GM21619 (cell line): ENCODE results near the gene PML.

ENCODE experiments used
- ATAC-seq: cut with Tn5 transposase; IDR thresholded peaks from one replicate; pipeline ENCODE4 v1.9.1; 2021; ENCODE audit not compliant: unreplicated experiment

PML gene

GRCh38 chr15:74007820-74008371 is 13.4 kb downstream of the PML start:
- no peak for ATAC-seq

DNA sequence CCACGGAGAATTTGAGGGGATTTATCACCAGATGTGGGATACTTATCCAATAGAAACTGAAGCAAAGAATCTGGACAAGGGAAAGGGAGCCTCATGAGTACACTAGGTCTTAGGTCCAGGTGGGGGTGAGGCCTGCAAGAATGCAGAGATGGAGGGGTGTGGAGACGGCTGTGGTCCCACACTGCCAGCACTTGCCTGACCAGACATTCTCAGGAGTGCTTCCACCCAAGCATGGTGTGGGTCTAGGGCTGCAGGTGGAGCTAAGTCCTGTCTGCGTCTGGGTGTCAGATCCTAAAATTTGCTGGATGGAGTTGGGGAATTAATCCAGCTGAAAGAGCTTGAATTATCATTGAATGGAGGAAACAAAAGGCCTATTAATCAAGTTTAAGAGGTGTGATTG is 14.4 kb downstream of the PML start:
- ATAC-seq, result no peak

GRCh38 chr15:74010929-74011540 is 16.5 kb downstream of the PML start:
- ATAC-seq, result no peak

- no peak for ATAC-seq
These were observed 17.1 kb downstream of the PML start for GRCh38 chr15:74011610-74012009.

GRCh38 chr15:74013374-74013894 is 18.9 kb downstream of the PML start:
- no peak for ATAC-seq

GRCh38 chr15:74019734-74020133 is 25.2 kb downstream of the PML start:
- ATAC-seq, result no peak

DNA sequence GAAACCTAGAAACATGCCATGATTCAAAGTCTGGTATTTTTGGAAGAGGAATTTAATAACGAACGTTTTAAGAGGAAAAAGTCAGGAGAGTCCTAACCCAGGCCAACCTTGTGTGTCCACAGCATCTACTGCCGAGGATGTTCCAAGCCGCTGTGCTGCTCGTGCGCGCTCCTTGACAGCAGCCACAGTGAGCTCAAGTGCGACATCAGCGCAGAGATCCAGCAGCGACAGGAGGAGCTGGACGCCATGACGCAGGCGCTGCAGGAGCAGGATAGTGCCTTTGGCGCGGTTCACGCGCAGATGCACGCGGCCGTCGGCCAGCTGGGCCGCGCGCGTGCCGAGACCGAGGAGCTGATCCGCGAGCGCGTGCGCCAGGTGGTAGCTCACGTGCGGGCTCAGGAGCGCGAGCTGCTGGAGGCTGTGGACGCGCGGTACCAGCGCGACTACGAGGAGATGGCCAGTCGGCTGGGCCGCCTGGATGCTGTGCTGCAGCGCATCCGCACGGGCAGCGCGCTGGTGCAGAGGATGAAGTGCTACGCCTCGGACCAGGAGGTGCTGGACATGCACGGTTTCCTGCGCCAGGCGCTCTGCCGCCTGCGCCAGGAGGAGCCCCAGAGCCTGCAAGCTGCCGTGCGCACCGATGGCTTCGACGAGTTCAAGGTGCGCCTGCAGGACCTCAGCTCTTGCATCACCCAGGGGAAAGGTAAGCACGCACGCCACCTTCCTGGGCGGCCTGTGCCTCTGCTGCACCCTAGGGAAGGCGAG is 28.4 kb downstream of the PML start:
- no peak for ATAC-seq

DNA sequence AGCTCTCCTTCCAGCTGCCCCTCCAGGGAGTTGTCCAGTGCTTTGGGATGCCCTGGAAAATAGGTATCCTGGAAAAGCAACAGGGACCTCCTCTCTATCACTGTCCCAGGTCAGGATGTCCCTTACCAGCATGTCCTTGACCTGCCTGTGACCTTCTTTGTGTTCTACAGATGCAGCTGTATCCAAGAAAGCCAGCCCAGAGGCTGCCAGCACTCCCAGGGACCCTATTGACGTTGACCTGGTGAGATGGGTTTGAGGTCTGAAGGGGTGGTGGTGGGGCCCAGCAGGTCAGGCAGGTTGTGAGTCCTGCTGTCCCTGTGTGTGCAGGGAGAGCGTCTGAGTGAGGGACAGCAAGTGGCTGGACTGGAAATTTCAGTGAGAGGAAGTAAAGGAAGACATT is 30.2 kb downstream of the PML start:
- no peak for ATAC-seq

DNA sequence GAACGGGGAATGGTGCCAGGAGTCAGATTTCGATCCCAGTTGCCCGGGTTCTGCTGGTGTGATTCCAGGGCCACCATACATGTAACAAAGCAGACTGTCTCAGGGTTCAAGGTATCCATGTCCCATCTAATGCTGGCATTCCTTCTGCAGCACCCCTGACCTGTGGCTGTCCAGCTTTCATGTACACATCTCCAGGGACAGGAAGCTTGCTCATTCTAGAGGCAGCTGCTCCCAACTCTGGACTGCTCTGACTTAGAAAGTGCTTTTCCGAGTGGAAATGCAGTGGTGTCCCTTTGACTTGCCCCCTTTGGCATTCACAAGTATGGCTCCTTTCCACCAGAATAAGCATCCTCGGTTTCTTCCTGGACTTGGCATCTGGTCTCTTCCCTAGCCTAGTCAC is 30.9 kb downstream of the PML start:
- no peak for ATAC-seq

GRCh38 chr15:74027688-74028087 is 33.2 kb downstream of the PML start:
- no peak for ATAC-seq

- ATAC-seq, result no peak
These were observed 34.1 kb downstream of the PML start for GRCh38 chr15:74028646-74029045.

GRCh38 chr15:74032046-74032445 is 37.5 kb downstream of the PML start:
- no peak for ATAC-seq

GRCh38 chr15:74032606-74033561 is 38.4 kb downstream of the PML start:
- no peak for ATAC-seq

DNA sequence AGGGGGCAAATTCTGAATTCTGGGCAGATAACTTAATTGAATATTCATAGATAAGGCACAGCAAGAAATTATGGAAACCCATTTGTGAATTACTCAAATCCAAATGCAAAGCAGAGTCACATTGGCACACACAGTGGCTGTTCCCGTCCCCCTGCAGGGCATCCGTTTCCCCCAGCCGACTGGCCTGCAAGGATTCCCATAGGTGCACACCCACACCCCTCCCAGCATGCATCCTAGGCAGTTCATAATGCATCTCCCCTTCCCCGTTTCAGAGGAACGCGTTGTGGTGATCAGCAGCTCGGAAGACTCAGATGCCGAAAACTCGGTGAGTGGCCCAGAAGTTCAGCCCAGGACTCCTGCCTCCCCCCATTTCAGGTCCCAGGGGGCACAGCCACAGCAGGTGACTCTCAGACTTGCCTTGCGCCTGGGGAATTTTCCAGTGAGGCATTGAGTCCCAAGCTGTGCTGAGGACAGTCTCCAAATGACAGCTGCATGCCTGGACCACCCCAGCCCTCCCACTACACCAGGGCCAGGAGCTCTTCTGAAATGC is 39.8 kb downstream of the PML start:
- ATAC-seq, result no peak

- no peak for ATAC-seq
These were observed 40.9 kb downstream of the PML start for GRCh38 chr15:74035121-74036017.

DNA sequence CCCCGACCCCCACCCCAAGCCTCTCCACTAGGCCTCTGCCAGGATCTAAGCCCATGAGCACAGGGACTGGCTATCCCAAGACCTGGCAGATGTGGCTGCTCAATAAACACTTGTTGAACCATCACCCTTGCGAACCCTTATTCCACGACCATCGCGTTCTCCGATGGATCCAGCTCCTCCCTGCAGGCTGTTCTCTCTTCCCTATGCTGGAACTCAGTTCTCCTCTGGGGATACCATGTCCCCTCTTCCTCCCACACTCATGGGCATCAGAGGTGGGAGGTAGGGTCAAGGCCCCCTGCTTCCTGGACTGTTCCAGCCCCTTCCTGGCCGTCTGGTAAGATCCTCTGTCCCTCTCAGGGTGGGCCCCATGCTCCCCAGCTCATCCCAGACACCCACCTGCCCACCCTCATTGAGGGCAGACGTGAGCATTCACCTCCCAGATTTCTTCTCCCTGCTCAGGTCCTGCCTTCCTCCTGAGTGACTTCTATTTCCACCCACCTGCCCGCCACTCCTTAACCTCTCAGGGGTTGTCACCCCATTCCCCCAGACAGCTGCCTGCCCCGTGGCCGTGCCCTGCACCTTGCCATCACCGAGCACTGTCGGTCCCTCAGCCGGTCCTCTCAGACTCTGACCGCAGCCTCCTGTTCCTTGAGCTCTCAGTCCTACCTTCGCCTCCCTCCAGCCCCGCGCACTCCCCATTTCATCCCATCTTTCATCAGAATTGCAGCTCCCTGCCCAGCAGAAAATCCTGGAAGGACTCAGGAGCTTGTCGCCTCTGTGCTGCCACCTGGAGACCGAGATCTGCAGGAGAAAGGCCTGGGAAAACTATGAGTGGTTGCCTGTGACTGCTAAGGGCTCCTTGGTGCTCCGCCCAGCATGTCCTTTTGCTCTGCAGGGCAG is 42.0 kb downstream of the PML start:
- no peak for ATAC-seq

DNA sequence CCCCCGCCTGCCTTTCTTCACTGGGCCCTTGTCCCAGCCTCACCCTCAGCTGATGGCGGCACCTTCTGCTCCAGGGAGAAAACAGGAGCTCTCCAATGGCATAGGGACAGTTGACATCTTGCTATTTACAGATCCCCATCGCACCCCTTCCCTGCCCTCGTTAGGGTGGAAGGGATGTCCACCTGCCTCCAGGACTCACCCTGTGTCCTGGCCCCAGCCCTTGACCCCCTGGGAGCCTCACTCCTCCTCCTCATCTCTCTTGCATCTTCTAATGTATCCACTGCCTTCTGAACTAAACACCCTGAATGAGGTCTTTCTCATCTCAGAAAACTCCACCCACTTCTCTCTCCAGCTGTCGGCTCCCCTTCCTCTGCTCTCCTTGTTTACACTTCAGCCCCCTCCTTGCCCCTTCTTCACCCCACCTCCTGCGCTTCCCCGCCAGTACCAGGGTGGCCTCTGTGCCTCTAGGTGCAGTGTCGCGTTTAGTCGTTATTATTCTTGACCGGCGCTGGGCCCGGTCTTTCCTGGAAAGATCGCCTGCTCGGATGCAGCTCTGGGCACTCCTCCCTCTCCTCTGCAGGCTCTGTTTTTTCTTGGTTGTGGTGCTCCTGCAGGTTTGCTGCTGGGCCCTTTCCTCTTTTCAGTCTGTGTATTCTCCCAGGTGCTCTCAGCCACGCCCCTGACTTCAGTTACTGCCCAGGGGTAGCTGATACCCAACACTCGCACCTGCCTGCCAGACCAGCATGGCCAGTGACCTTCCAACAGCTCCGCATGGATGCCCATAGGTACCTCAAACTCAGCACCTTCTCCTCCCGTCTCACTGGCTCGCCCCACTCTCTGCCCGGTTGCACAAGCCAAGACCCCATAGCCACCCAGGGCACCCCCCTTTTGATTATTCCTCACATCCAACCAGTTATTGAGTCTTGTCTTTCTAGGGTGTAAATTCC is 42.9 kb downstream of the PML start:
- ATAC-seq, result no peak
